Putamen (tissue), 1 donor: ENCODE measurements around the gene UBE2L5.

Experiments used
- DNase-seq: peaks from one replicate; pipeline ENCODE4 v3.0.0-alpha.2; 2016; ENCODE audit warnings: low spot score

Gene UBE2L5

DNA sequence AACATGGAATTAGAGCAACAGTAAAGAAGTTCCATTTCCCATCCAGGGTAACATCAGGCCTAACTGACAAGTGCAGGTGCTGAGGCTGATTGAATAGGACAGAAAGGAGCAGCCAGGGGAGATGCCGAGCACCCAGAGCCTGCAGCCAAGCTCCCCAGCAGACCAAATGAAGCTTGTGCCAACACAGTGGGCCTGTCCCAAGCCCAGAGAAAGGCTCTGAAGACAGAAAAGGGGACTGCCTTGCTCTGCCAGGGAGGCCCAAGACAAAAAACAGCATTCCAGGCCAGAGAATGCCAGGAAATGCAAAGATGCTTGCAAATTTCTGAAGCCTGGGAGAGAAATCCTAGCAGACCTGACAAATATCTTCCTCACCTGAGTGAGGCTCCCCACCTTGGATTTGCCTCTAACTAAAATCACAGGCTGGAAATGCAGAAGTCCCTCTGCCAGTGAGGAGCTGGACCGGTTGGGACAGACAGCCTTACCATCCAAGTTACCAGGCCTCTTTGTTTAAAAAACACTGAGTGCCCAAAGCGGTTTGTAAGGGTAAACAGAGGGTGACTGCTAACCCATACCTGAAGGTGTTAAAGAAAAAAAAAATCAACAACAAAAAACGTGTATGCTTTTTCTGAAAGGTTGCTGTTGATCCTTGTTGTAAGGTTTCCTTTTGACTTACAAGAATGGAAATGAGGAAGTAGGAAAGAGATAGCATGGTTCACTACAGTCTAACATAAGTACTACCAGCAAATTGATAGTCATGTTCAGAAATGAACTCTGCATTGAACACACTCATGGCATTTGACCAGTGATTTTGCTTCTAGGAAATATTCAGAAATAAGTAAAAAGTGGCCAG lies 55.3 kb downstream of the UBE2L5 start:
- DNase-seq: no peak
